ENCODE measurements around the gene DHX36. TPM values are rescaled to one million over a fixed set of nuclear protein-coding genes. Genes with fewer than 3 reads are reported as not detected.

DHX36 gene
- total and polyA plus RNA-seq, 10 of the 15 experiments (the other 5 are each of a cell fraction or from before 2014, with no cell fraction given) = 16.2 to 70.5 (median 41.6) TPM

DNA sequence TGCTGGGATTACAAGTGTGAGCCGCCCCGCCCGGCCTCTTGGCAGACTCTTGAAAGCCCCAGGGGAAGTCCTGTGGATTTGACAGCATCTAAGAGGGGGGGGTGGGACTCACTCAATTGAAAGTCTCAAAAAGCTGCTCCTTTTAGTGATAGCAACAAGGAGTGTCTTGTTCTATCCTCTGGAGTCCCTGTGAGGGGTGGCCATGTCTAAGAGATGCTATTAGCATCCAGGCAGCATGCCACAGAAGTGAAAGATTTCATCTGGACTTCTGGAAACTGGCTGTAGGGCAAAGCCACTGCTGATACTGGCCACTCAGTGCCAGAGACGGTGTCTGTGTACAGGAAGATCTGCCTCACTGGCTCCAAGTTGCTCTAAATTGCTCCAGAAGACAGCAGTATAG is 74.0 kb downstream of the DHX36 start:
- in situ Hi-C loops (cut with MboI) = loop anchor here (10.0 kb wide), 1 partner anchor 205 kb away; no protein-coding TSS in a partner anchor

More for the DNA sequence above, 74.0 kb downstream of the DHX36 start:
- POLR2A ChIA-PET = no interaction called here
- Histone ChIP-seq H3K79me2 (ENCODE audit: control insufficient read depth, insufficient read depth, low read length) (no peaks in the 10 kb centered on the region), H3K4me1 (ENCODE audit: control insufficient read depth, insufficient read depth, low read length) (no peaks in the 10 kb centered on the region), H2AFZ (ENCODE audit: control insufficient read depth, low read depth, low read length) (no peak overlapping the region), H3K4me3 (no peak overlapping the region), H3K36me3 (ENCODE audit: control insufficient read depth in 2 of 2, insufficient read depth in 2 of 2, low read length in 1 of 2) (0 out of 4 replicates have a peak, but pooled peaks cover 0 to under 1% of the 10 kb centered on the region in 2 experiments), H3K9me3 (replicated peaks; ENCODE audit: control insufficient read depth, insufficient read depth, low read length) (no peaks in the 10 kb centered on the region), H3K27ac (ENCODE audit: control insufficient read depth, insufficient read depth) (no peak overlapping the region), H3K27me3 (replicated peaks in 1 of 2; ENCODE audit: control insufficient read depth in 2 of 2, insufficient read depth in 2 of 2, low read length in 1 of 2) (no peaks in the 10 kb centered on the region), H4K20me1 (ENCODE audit: control insufficient read depth, insufficient read depth) (no peaks in the 10 kb centered on the region), H3K4me2 (ENCODE audit: control insufficient read depth, insufficient read depth) (no peak overlapping the region), H3K9ac (ENCODE audit: control insufficient read depth, insufficient read depth, low read length) (no peak overlapping the region)
- 100% methylated on average over 4 of the region's 4 CpGs for WGBS (ENCODE audit: insufficient coverage, insufficient replicate concordance, low lambda C conversion rate, missing lambda C conversion rate)
- TF ChIP-seq, protein P1, sequence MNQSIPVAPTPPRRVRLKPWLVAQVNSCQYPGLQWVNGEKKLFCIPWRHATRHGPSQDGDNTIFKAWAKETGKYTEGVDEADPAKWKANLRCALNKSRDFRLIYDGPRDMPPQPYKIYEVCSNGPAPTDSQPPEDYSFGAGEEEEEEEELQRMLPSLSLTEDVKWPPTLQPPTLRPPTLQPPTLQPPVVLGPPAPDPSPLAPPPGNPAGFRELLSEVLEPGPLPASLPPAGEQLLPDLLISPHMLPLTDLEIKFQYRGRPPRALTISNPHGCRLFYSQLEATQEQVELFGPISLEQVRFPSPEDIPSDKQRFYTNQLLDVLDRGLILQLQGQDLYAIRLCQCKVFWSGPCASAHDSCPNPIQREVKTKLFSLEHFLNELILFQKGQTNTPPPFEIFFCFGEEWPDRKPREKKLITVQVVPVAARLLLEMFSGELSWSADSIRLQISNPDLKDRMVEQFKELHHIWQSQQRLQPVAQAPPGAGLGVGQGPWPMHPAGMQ (IDR thresholded peaks at IDR 0.05; ENCODE audit: borderline replicate concordance) = no peak
- TF ChIP-seq, protein P2, sequence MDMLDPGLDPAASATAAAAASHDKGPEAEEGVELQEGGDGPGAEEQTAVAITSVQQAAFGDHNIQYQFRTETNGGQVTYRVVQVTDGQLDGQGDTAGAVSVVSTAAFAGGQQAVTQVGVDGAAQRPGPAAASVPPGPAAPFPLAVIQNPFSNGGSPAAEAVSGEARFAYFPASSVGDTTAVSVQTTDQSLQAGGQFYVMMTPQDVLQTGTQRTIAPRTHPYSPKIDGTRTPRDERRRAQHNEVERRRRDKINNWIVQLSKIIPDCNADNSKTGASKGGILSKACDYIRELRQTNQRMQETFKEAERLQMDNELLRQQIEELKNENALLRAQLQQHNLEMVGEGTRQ (IDR thresholded peaks at IDR 0.05; ENCODE audit: borderline replicate concordance, low read depth, low read length) = no peak
- no peak for TF ChIP-seq NR2C2 (IDR thresholded peaks at IDR 0.05; ENCODE audit: borderline replicate concordance, control insufficient read depth, insufficient read length, low read depth)
- TF ChIP-seq, protein P3, sequence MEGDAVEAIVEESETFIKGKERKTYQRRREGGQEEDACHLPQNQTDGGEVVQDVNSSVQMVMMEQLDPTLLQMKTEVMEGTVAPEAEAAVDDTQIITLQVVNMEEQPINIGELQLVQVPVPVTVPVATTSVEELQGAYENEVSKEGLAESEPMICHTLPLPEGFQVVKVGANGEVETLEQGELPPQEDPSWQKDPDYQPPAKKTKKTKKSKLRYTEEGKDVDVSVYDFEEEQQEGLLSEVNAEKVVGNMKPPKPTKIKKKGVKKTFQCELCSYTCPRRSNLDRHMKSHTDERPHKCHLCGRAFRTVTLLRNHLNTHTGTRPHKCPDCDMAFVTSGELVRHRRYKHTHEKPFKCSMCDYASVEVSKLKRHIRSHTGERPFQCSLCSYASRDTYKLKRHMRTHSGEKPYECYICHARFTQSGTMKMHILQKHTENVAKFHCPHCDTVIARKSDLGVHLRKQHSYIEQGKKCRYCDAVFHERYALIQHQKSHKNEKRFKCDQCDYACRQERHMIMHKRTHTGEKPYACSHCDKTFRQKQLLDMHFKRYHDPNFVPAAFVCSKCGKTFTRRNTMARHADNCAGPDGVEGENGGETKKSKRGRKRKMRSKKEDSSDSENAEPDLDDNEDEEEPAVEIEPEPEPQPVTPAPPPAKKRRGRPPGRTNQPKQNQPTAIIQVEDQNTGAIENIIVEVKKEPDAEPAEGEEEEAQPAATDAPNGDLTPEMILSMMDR (IDR thresholded peaks at IDR 0.05 in 2 of 3, conservative IDR thresholded peaks at IDR 0.05 in 1 of 3; ENCODE audit: control insufficient read depth in 2 of 3, extremely low read depth in 1 of 3, insufficient read depth in 1 of 3, low read depth in 3 of 3, low read length in 3 of 3) = no peak
- no peak for TF ChIP-seq ZZZ3 (IDR thresholded peaks at IDR 0.05; ENCODE audit: control insufficient read depth, insufficient read length, low read depth)
- TF ChIP-seq, protein P4, sequence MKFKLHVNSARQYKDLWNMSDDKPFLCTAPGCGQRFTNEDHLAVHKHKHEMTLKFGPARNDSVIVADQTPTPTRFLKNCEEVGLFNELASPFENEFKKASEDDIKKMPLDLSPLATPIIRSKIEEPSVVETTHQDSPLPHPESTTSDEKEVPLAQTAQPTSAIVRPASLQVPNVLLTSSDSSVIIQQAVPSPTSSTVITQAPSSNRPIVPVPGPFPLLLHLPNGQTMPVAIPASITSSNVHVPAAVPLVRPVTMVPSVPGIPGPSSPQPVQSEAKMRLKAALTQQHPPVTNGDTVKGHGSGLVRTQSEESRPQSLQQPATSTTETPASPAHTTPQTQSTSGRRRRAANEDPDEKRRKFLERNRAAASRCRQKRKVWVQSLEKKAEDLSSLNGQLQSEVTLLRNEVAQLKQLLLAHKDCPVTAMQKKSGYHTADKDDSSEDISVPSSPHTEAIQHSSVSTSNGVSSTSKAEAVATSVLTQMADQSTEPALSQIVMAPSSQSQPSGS (IDR thresholded peaks at IDR 0.05; ENCODE audit: low read length) = no peak
- TF ChIP-seq STAT1 (conservative IDR thresholded peaks at IDR 0.05) = no peak
- no peak for TF ChIP-seq CHD2 (IDR thresholded peaks at IDR 0.05; ENCODE audit: borderline replicate concordance, low read depth, low read length)
- no peak for TF ChIP-seq ATF7 (IDR thresholded peaks at IDR 0.05; ENCODE audit: low read depth)
- no peak for TF ChIP-seq HCFC1 (IDR thresholded peaks at IDR 0.05; ENCODE audit: low read length)
- TF ChIP-seq, protein P5, sequence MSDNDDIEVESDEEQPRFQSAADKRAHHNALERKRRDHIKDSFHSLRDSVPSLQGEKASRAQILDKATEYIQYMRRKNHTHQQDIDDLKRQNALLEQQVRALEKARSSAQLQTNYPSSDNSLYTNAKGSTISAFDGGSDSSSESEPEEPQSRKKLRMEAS (IDR thresholded peaks at IDR 0.05; ENCODE audit: low read depth, low read length) = no peak
- TF ChIP-seq BMI1 (IDR thresholded peaks at IDR 0.05; ENCODE audit: borderline replicate concordance) = no peak
- TF ChIP-seq SUZ12 (IDR thresholded peaks at IDR 0.05; ENCODE audit: unreplicated experiment) = no peak
- no peak for TF ChIP-seq CHD4 (IDR thresholded peaks at IDR 0.05)
- no peak for TF ChIP-seq RAD51 (IDR thresholded peaks at IDR 0.05)
- TF ChIP-seq SREBF1 (IDR thresholded peaks at IDR 0.05; ENCODE audit: low read length) = no peak
- TF ChIP-seq CHD1 (IDR thresholded peaks at IDR 0.05; ENCODE audit: low read depth, low read length) = no peak
- no peak for TF ChIP-seq FOS (IDR thresholded peaks at IDR 0.05; ENCODE audit: borderline replicate concordance, extremely low read depth, insufficient read length)
- no peak for TF ChIP-seq EED (IDR thresholded peaks at IDR 0.05; ENCODE audit: low read depth)
- no peak for TF ChIP-seq RFX5 (IDR thresholded peaks at IDR 0.05; ENCODE audit: low read depth, low read length)
- SMC1A ChIA-PET (ENCODE audit: uncharacterized antibody, unreplicated experiment) = no interaction called here
- CTCF ChIA-PET = no interaction called here
- no peak for FAIRE-seq
- ATAC-seq = no peak
- intact Hi-C loops (cut with micrococcal nuclease; ENCODE audit: unreplicated experiment) = no loop called here
- RAD21 ChIA-PET (ENCODE audit: unreplicated experiment) = no interaction called here
- no TSS peak for BruUV-seq (replicated peaks)
- no peak for DNase-seq (ENCODE audit: low read depth, low spot score)
